Measurements from ENCODE around the gene PDCD11. TPM values are rescaled to one million over a fixed set of nuclear protein-coding genes. Genes with fewer than 3 reads are reported as not detected.
"Not testable (repeated sequence)": the region's sequence is repeated elsewhere in the genome, so short reads cannot be mapped to it uniquely, and the experiment has no call there.

PDCD11 gene
- total RNA-seq: 15.5 TPM
- long read RNA-seq, full-length matches to known transcripts: 1 of 25 reads
- long read RNA-seq, partial matches to known transcripts: 22 of 25 reads
- long read RNA-seq, other reads (novel, unspliced or antisense): 2 of 25 reads

GRCh38 chr10:103396067-103396788 lies at the start of gene PDCD11, which contains the start of gene ATP5MK:
Gene PDCD11, plus strand, starts transcription at chr10:103396626. Its CDS starts 1,801 bp downstream, at chr10:103398427.
Gene ATP5MK, minus strand, starts transcription at chr10:103396475. Its CDS starts 4,018 bp downstream, at chr10:103392457.
- intact Hi-C loops (cut with DNase I): loop anchor here (2.0 kb wide), 1 partner anchor 27 kb away; no protein-coding TSS in a partner anchor
- peak; percentile 99 for DNase-seq (ENCODE audit: low spot score)

DNA sequence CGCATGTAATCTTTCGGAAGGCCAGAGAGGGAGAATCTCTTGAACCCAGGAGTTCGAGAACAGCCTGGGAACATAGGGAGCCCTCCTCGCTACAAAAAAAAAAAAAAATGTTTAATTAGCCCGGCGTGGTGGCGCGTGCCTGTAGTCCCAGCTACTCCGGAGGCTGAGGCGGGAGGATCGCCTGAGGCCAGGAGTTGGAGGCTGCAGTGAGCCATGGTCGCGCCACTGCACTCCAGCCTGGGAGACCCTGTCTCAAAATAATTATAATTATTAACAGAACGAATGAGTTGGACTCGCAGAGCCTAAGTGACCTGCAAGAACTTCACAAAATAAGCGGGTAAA lies 46.3 kb upstream of the PDCD11 start:
- no peak for DNase-seq (ENCODE audit: low spot score)
- intact Hi-C loops (cut with DNase I): no loop called here

- intact Hi-C loops (cut with DNase I): no loop called here
- DNase-seq (ENCODE audit: low spot score): peak; percentile 90
Measured at GRCh38 chr10:103350517-103351260, 45.7 kb upstream of the PDCD11 start, which contains the start of gene PCGF6. Gene PCGF6, minus strand, starts transcription at chr10:103351140. Its CDS starts 74 bp downstream, at chr10:103351066.

DNA sequence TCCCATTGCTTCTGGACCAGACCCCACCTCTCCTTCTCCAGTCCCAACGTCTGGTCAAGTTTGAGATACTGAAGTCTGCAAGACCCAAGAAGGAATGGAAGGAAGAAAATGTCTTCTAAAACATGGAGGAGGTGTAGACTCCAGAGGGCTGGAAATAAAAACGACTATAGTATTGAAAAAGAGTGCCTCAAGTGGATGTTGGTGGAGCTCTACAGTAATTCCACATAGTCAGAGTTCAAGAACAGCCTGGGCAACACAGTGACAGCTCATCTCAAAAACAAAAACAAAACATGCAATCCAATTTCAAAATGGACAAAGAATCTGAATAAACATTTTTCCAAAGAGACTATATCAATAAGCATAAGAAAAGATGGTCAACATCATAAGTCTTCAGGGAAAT lies 43.1 kb upstream of the PDCD11 start:
- intact Hi-C loops (cut with DNase I): no loop called here
- DNase-seq (ENCODE audit: low spot score): no peak

- not testable (repeated sequence) for DNase-seq (ENCODE audit: low spot score)
Measured at GRCh38 chr10:103354567-103354966, 41.9 kb upstream of the PDCD11 start.

DNA sequence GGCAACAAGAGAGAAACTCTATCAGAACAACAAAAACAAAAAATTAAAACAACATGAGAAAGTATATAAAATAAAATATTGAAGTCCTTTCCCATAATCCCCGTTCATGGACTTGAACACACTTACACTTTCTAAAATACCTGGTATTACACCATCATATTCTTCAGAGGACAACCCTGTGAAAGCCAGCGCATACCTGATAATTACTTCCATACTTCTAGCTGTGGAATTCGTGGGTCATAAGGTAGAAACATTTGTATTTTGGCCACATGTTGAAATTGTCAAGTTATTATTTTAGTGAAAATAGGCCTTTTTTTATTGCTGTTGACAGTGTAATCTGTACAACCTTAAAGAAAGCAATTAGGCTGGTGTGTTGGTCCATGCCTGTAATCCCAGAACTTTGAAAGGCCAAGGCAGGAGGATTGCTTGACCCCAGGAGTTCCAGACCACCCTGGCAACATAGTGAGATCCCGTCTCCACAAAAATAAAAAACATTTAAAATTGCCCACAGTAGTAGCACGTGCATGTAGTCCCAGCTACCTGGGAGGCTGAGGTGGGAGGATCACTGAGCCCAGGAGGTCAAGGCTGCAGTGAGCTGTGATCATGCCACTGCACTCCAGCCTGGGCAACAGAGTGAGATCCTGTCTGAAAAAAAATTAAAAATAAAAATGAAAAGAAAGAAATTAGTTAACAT lies 40.4 kb upstream of the PDCD11 start:
- intact Hi-C loops (cut with DNase I): no loop called here
- no peak for DNase-seq (ENCODE audit: low spot score)

More at GRCh38 chr10:103354567-103354966, 41.9 kb upstream of the PDCD11 start:
- intact Hi-C loops (cut with DNase I): not testable (repeated sequence)

GRCh38 chr10:103359493-103359892 lies 36.9 kb upstream of the PDCD11 start:
- DNase-seq (ENCODE audit: low spot score); intact Hi-C loops (cut with DNase I): not testable (repeated sequence)

GRCh38 chr10:103360791-103361190 lies 35.6 kb upstream of the PDCD11 start:
- intact Hi-C loops (cut with DNase I); DNase-seq (ENCODE audit: low spot score): not testable (repeated sequence)

GRCh38 chr10:103367379-103367781 lies 29.0 kb upstream of the PDCD11 start:
- no peak for DNase-seq (ENCODE audit: low spot score)
- intact Hi-C loops (cut with DNase I): no loop called here

- peak; percentile 96 for DNase-seq (ENCODE audit: low spot score)
- intact Hi-C loops (cut with DNase I): loop anchor here (2.0 kb wide), 1 partner anchor 29 kb away; the partner anchor contains the start of genes ATP5MK and PDCD11
Measured at GRCh38 chr10:103367782-103368518, 28.5 kb upstream of the PDCD11 start, which contains the start of gene TAF5. Gene TAF5, plus strand, starts transcription at chr10:103367976. Its CDS starts 14 bp downstream, at chr10:103367990.

DNA sequence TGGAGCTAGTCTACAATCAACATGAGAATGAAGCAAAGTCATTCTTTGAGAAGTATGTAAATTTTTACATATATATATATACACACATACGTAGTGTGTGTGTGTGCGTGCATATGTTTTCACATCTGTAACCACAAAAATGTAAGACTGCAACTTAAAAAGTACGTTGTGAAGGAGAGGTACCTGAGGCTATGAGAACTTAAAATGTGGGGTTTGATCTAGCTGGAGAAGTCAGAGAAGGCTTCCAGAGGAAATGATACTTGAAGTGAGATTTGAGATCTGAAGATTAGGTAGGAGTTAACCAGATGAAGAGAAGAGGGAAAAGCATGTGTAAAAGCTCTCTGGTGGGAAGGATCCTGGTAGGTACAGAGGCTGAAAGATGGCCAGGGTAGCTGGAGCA lies 22.9 kb upstream of the PDCD11 start:
- DNase-seq (ENCODE audit: low spot score): no peak
- intact Hi-C loops (cut with DNase I): no loop called here

DNA sequence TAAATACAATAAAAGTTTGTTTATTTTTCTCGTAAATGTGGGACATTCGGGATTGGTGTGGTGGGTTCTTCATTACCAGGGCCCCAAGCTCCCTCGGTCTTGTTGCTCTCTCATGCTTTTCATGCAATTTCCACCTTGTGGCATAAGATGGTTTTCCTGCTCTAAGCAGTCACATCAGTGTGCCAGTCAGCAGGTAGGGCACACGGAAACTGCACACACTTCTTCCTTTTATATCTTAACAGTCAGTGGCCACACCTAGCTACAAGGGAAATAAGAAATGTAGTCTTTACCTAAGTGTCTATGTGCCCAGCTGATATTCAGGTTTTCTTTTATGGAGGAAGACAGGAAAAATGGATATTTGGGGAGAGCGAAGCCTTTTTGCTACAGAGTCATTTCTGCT lies 22.2 kb upstream of the PDCD11 start:
- DNase-seq (ENCODE audit: low spot score): no peak
- intact Hi-C loops (cut with DNase I): no loop called here

DNA sequence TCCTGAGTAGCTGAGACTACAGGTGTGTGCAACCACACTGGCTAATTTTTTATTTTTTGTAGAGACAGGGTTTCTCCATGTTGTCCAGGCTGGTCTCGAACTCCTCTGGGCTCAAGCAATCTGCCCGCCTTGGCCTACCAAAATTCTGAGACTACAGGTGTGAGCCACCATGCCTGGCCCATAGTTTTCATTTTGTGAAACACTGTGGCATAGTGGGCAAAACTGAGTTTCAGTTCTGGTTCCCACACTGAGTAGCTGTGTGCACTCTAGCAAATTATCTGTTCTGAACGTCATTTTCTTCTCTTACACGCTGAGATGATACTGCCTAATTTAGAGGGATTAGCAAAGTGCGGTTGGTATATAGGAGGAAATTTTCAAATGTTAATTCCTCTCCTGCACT lies 13.7 kb upstream of the PDCD11 start:
- intact Hi-C loops (cut with DNase I): no loop called here
- no peak for DNase-seq (ENCODE audit: low spot score)

GRCh38 chr10:103394180-103394579 lies 2.2 kb upstream of the PDCD11 start:
- intact Hi-C loops (cut with DNase I): no loop called here
- DNase-seq (ENCODE audit: low spot score): no peak

GRCh38 chr10:103395754-103396066 lies 716 bp upstream of the PDCD11 start:
- DNase-seq (ENCODE audit: low spot score): no peak
- intact Hi-C loops (cut with DNase I): loop anchor here (2.0 kb wide), 1 partner anchor 27 kb away; no protein-coding TSS in a partner anchor

DNA sequence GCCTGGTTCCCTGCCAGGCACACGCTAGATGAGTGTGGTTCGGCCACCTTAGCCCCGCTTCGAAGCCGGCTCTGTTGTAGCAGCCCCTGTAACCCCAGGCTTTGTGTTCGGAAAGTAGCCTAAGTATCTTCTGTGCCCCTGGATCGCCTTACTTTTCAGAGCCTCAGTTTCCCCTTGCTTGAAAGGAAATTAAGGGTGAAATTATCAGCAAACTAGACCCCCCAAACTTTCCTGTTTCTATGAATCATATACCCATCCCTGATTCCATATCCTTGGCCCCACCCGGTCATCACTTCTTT lies 312 bp downstream of the PDCD11 start:
- DNase-seq (ENCODE audit: low spot score): no peak
- intact Hi-C loops (cut with DNase I): loop anchor here (2.0 kb wide), 1 partner anchor 28 kb away; no protein-coding TSS in a partner anchor

GRCh38 chr10:103397191-103397825 lies 882 bp downstream of the PDCD11 start:
- DNase-seq (ENCODE audit: low spot score): no peak
- intact Hi-C loops (cut with DNase I): loop anchor here (2.0 kb wide), 1 partner anchor 29 kb away; no protein-coding TSS in a partner anchor

- intact Hi-C loops (cut with DNase I): no loop called here
- no peak for DNase-seq (ENCODE audit: low spot score)
Measured at GRCh38 chr10:103413564-103413963, 17.1 kb downstream of the PDCD11 start.

DNA sequence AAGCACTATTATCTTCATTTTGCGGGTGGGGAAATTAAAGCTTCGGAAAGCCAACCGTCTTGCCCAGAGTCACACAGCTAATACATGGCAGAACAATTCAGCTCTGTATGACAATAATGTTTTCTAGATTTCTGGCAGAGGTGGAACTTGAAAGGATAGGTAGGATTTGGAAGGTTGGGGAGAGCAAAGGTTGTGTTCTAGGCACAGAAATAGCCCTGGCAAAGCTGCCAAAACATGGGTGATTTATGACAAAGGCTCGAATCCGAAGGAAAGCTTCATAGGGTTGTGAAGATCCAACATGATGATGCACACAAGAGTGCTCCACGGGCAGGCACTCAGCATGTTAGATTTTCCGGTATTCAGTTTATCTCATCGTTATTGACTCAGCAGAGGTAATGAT lies 19.2 kb downstream of the PDCD11 start:
- intact Hi-C loops (cut with DNase I): loop anchor here (5.0 kb wide), 1 partner anchor 177 kb away; no protein-coding TSS in a partner anchor
- DNase-seq (ENCODE audit: low spot score): no peak

Measured in cardiac septum (tissue), 1 donor.